IMR-90 (cell line): Measurements from ENCODE around the gene MPP2. TPM values are rescaled to one million over a fixed set of nuclear protein-coding genes. Genes with fewer than 3 reads are reported as not detected.

Experiments used
- ATAC-seq: fragments of 200-7000 bp; cut with Tn5 transposase; 2 replicates; pipeline ENCODE4 v1.9.1; 2020; ENCODE audit warnings: low read depth, mild to moderate bottlenecking, moderate library complexity
- BruUV-seq: library from RNA; stranded (reverse); fragments of 400-500 nt; replicated peaks from 2 replicates; lab custom pipeline; 2021; lab: Mats Ljungman, UMichigan
- CTCF ChIA-PET: fragments of 300-600 bp; formaldehyde crosslinking; extraction: SDS; loops from one replicate; lab custom pipeline; 2021; ENCODE audit warnings: antibody characterized with exemption; lab: Yijun Ruan, JAX
- POLR2A ChIA-PET: fragments of 300-600 bp; sonication (Branson Sonifier 250); formaldehyde crosslinking; loops from one replicate; lab custom pipeline; 2022; ENCODE audit warnings: antibody characterized with exemption; ENCODE audit not compliant: unreplicated experiment; lab: Charles Lee
- DNase-seq: peaks from one replicate; pipeline ENCODE4 v3.0.0; 2013
- H2AFZ ChIP-seq: replicated peaks from 2 replicates; pipeline ENCODE3; 2013; ENCODE audit warnings: low read length, mild to moderate bottlenecking; ENCODE audit not compliant: poor library complexity
- H2AK5ac ChIP-seq: 2 replicates; pipeline ENCODE4 v1.6.1; 2013; ENCODE audit warnings: low read depth, low read length, inconsistent platforms
- H2AK9ac ChIP-seq: replicated peaks from 2 replicates; pipeline ENCODE3; 2013; ENCODE audit warnings: mild to moderate bottlenecking, low read depth, low read length, moderate library complexity; ENCODE audit not compliant: poor library complexity
- H2BK120ac ChIP-seq: 2 replicates; pipeline ENCODE4 v1.6.1; 2013; ENCODE audit warnings: low read depth, low read length, inconsistent platforms
- H2BK15ac ChIP-seq: 3 replicates; pipeline ENCODE4 v1.6.1; 2013; ENCODE audit warnings: low read depth, low read length, inconsistent platforms
- H2BK20ac ChIP-seq: 2 replicates; pipeline ENCODE4 v1.6.1; 2013; ENCODE audit warnings: low read depth, mild to moderate bottlenecking, inconsistent platforms, low read length, moderate library complexity
- H2BK5ac ChIP-seq: 2 replicates; pipeline ENCODE4 v1.6.1; 2013; ENCODE audit warnings: mild to moderate bottlenecking, low read depth, low read length, inconsistent platforms; ENCODE audit not compliant: poor library complexity, severe bottlenecking
- H3K14ac ChIP-seq: replicated peaks from 2 replicates; pipeline ENCODE4 v1.6.1; 2013; ENCODE audit warnings: low read depth, low read length, inconsistent platforms
- H3K18ac ChIP-seq: 2 replicates; pipeline ENCODE4 v1.6.1; 2013; ENCODE audit warnings: low read depth, low read length, control low read depth
- H3K23ac ChIP-seq: 2 replicates; pipeline ENCODE4 v1.6.1; 2013; ENCODE audit warnings: low read depth, low read length, inconsistent platforms
- H3K27ac ChIP-seq: 2 replicates; pipeline ENCODE4 v1.5.1; 2013; ENCODE audit warnings: mild to moderate bottlenecking, control low read depth, low read length; ENCODE audit not compliant: insufficient read depth
- H3K27me3 ChIP-seq: 2 replicates; pipeline ENCODE4 v1.6.1; 2013; ENCODE audit warnings: low read length; ENCODE audit not compliant: control insufficient read depth, insufficient read depth
- H3K36me3 ChIP-seq: 2 replicates; pipeline ENCODE4 v1.6.1; 2013; ENCODE audit warnings: low read length, mixed read lengths; ENCODE audit not compliant: control insufficient read depth, insufficient read depth
- H3K4ac ChIP-seq: 2 replicates; pipeline ENCODE4 v1.6.1; 2013; ENCODE audit warnings: low read depth, low read length, inconsistent platforms
- H3K4me1 ChIP-seq: 2 replicates; pipeline ENCODE4 v1.6.1; 2013; ENCODE audit warnings: low read length, mixed read lengths; ENCODE audit not compliant: control insufficient read depth, insufficient read depth
- H3K4me2 ChIP-seq: 2 replicates; pipeline ENCODE4 v1.6.1; 2013; ENCODE audit warnings: low read depth, mild to moderate bottlenecking, control low read depth, low read length, moderate library complexity
- H3K4me3 ChIP-seq: 2 replicates; pipeline ENCODE4 v1.5.1; 2013; ENCODE audit warnings: low read depth, mild to moderate bottlenecking, control low read depth, low read length, moderate library complexity; ENCODE audit not compliant: insufficient read depth
- H3K56ac ChIP-seq: 2 replicates; pipeline ENCODE4 v1.6.1; 2013; ENCODE audit warnings: low read length, inconsistent platforms; ENCODE audit not compliant: insufficient read depth; ENCODE audit errors: extremely low read depth
- H3K79me1 ChIP-seq, 2 experiments: 2 replicates each; pipeline ENCODE4 v1.6.1; 2013; ENCODE audit warnings: low read length in 2 of 2, inconsistent platforms in 1 of 2, low read depth in 1 of 2
- H3K9ac ChIP-seq: 2 replicates; pipeline ENCODE4 v1.6.1; 2013; ENCODE audit warnings: low read depth, low read length, control low read depth
- H3K9me1 ChIP-seq: 2 replicates; pipeline ENCODE4 v1.6.1; 2013; ENCODE audit warnings: low read length, inconsistent platforms; ENCODE audit not compliant: insufficient read depth
- H3K9me3 ChIP-seq: 2 replicates; pipeline ENCODE4 v1.6.1; 2013; ENCODE audit warnings: low read length; ENCODE audit not compliant: control insufficient read depth, insufficient read depth
- H4K20me1 ChIP-seq: 2 replicates; pipeline ENCODE4 v1.6.1; 2013; ENCODE audit warnings: low read length, inconsistent platforms; ENCODE audit not compliant: insufficient read depth
- H4K5ac ChIP-seq: 2 replicates; pipeline ENCODE4 v1.6.1; 2013; ENCODE audit warnings: mild to moderate bottlenecking, low read depth, low read length, control low read depth
- H4K8ac ChIP-seq, 2 experiments: 2 replicates each; pipeline ENCODE4 v1.6.1; 2013; ENCODE audit warnings: low read depth in 2 of 2, low read length in 2 of 2, control low read depth in 1 of 2, inconsistent platforms in 1 of 2
- H4K91ac ChIP-seq: 2 replicates; pipeline ENCODE4 v1.6.1; 2013; ENCODE audit warnings: low read depth, low read length, inconsistent platforms; ENCODE audit not compliant: insufficient read depth
- BHLHE40 ChIP-seq: fragments of 150-350 bp; IDR thresholded peaks from 2 replicates; pipeline ENCODE4 v1.6.1; 2016; ENCODE audit warnings: mild to moderate bottlenecking, low read depth, low read length
- CEBPB ChIP-seq: IDR thresholded peaks from 2 replicates; pipeline ENCODE4 v1.6.1; 2012; ENCODE audit warnings: low read depth, low read length, improper control_type of control experiment
- CHD1 ChIP-seq: IDR thresholded peaks from 2 replicates; pipeline ENCODE4 v1.6.1; 2012; ENCODE audit warnings: low read depth, low read length, improper control_type of control experiment
- ELK1 ChIP-seq: fragments of 150-350 bp; IDR thresholded peaks from 2 replicates; pipeline ENCODE4 v1.6.1; 2016; ENCODE audit warnings: low read depth, mild to moderate bottlenecking, low read length, moderate library complexity, borderline replicate concordance
- MAFK ChIP-seq: IDR thresholded peaks from 2 replicates; pipeline ENCODE4 v1.6.1; 2012; ENCODE audit warnings: low read depth, low read length, improper control_type of control experiment
- MAZ ChIP-seq: IDR thresholded peaks from 2 replicates; pipeline ENCODE4 v1.6.1; 2012; ENCODE audit warnings: low read depth, mild to moderate bottlenecking, low read length, improper control_type of control experiment, moderate library complexity, borderline replicate concordance
- NFE2L2 ChIP-seq: fragments of 150-350 bp; IDR thresholded peaks from 2 replicates; pipeline ENCODE4 v1.6.1; 2016; ENCODE audit warnings: low read depth, mild to moderate bottlenecking, low read length
- POLR2A ChIP-seq: IDR thresholded peaks from 2 replicates; pipeline ENCODE4 v1.6.1; 2012; ENCODE audit warnings: mild to moderate bottlenecking, low read depth, low read length
- RAD21 ChIP-seq: IDR thresholded peaks from 2 replicates; pipeline ENCODE4 v1.6.1; 2012; ENCODE audit warnings: low read length, improper control_type of control experiment
- RFX5 ChIP-seq: IDR thresholded peaks from 2 replicates; pipeline ENCODE4 v1.8.0; 2012; ENCODE audit warnings: low read depth, mild to moderate bottlenecking, low read length, moderate library complexity
- SMC3 ChIP-seq: fragments of 150-350 bp; IDR thresholded peaks from 2 replicates; pipeline ENCODE4 v1.6.1; 2016; ENCODE audit warnings: low read depth, mild to moderate bottlenecking, antibody characterized with exemption, low read length, moderate library complexity
- WGBS, 2 experiments: methylation state at CpG; one replicate each; pipeline versions ENCODE4 v1.1.5 to v1.1.7; 2013; ENCODE audit warnings: missing lambda C conversion rate in 2 of 2; ENCODE audit not compliant: insufficient read length in 1 of 2; ENCODE audit errors: extremely low coverage in 2 of 2; 5-methylcytosine and 5-hydroxymethylcytosine counted together
- dilution Hi-C: fragments of 300-500 bp; cut with HindIII; formaldehyde crosslinking; loops from one replicate; pipeline ENCODE4 v1.14.3; 2018; ENCODE audit warnings: low sequenced_read_pairs; ENCODE audit not compliant: unreplicated experiment
- in situ Hi-C: fragments of 300-500 bp; cut with MboI; formaldehyde crosslinking; loops from 3 replicates; pipeline ENCODE4 v1.14.3; 2019; ENCODE audit warnings: low sequenced_read_pairs, inconsistent platforms, mixed read lengths
- intact Hi-C: fragments of 100-400 bp; cut with micrococcal nuclease; formaldehyde crosslinking; loops from 2 replicates; pipeline ENCODE4 v1.10.0; 2022
- polyA plus RNA-seq, 3 experiments: library from polyadenylated mRNA; depleted of rRNA; stranded (reverse); fragments of >200 nt; gene quantifications; 2 replicates each; pipeline ENCODE4 v1.2.3, GENCODE V29; 2012; ENCODE audit warnings: low replicate concordance in 1 of 3
- total RNA-seq: library from RNA; depleted of rRNA; stranded (reverse); fragments of >200 nt; gene quantifications from 2 replicates; pipeline ENCODE4 v1.2.3, GENCODE V29; 2012

The MPP2 gene
- total and polyA plus RNA-seq, 2 of the 4 experiments (the other 2 are of a cell fraction) = 3.2 to 3.8 TPM

- Histone ChIP-seq H4K8ac (no peak overlapping the region), H3K4me1 (peaks cover 2% of the 10 kb centered on the region; the same call in 1 of the 2 replicates), H3K4ac (no peak overlapping the region), H2AFZ (no peak overlapping the region), H3K36me3 (no peaks in the 10 kb centered on the region), H2AK9ac (no peak overlapping the region), H3K4me3 (no peak overlapping the region), H4K91ac (no peak overlapping the region), H3K23ac (no peak overlapping the region), H3K9me3 (no peaks in the 10 kb centered on the region), H4K5ac (no peak overlapping the region), H2BK120ac (no peak overlapping the region), H3K9me1 (no peaks in the 10 kb centered on the region), H2BK15ac (no peak overlapping the region), H3K4me2 (no peak overlapping the region), H2BK20ac (no peak overlapping the region), H3K9ac (no peak overlapping the region), H2BK5ac (no peak overlapping the region), H3K56ac (no peak overlapping the region), H2AK5ac (no peak overlapping the region), H3K79me1 (no peaks in the 10 kb centered on the region), H3K27ac (no peak overlapping the region), H4K20me1 (no peaks in the 10 kb centered on the region), H3K27me3 (peaks cover 5% of the 10 kb centered on the region), H3K18ac (no peak overlapping the region), H3K14ac (no peak overlapping the region)
- CTCF ChIA-PET = no interaction called here
- dilution Hi-C loops = no loop called here
- intact Hi-C loops = no loop called here
- BruUV-seq = no TSS peak
- no CpG with 5 or more reads among the region's 14 CpGs for WGBS, 2 experiments
- no peak for TF ChIP-seq CEBPB
- no peak for TF ChIP-seq ELK1
- TF ChIP-seq POLR2A = no peak
- TF ChIP-seq SMC3 = no peak
- no peak for TF ChIP-seq NFE2L2
- no peak for TF ChIP-seq RFX5
- TF ChIP-seq MAZ = no peak
- TF ChIP-seq MAFK = no peak
- TF ChIP-seq BHLHE40 = no peak
- TF ChIP-seq CHD1 = no peak
- no peak for TF ChIP-seq RAD21
- DNase-seq = no peak
- no peak for ATAC-seq
- POLR2A ChIA-PET = no interaction called here
- in situ Hi-C loops = no loop called here
Measured at GRCh38 chr17:43882761-43883415, 24.4 kb downstream of the MPP2 start.
